ENCODE data around the gene PFKFB3.

PFKFB3 gene

DNA sequence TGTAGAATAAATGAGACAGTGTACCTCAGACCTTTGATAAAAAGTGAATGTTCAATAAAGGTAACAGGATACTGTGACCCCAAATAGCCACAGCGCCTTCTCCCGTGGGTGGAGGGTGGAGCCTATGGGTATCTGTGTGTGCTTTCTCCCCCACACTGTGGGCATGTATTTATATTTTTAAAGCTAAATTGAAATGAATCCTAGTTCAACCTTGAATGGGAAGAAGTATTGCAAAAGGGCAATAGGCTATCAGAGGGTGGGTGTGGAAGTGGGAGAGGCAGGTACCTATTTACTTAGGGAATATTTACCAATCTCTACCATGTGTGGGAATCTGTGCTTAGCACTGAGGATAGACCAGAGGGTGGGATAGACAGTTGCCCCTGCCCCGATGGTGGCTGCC is 68.9 kb downstream of the PFKFB3 start:
- no peak overlapping the region for H3K27ac ChIP-seq
- TF ChIP-seq, protein P1, sequence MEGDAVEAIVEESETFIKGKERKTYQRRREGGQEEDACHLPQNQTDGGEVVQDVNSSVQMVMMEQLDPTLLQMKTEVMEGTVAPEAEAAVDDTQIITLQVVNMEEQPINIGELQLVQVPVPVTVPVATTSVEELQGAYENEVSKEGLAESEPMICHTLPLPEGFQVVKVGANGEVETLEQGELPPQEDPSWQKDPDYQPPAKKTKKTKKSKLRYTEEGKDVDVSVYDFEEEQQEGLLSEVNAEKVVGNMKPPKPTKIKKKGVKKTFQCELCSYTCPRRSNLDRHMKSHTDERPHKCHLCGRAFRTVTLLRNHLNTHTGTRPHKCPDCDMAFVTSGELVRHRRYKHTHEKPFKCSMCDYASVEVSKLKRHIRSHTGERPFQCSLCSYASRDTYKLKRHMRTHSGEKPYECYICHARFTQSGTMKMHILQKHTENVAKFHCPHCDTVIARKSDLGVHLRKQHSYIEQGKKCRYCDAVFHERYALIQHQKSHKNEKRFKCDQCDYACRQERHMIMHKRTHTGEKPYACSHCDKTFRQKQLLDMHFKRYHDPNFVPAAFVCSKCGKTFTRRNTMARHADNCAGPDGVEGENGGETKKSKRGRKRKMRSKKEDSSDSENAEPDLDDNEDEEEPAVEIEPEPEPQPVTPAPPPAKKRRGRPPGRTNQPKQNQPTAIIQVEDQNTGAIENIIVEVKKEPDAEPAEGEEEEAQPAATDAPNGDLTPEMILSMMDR (conservative IDR thresholded peaks at IDR 0.05): no peak

GRCh38 chr10:6272126-6272525 is 69.4 kb downstream of the PFKFB3 start:
- TF ChIP-seq, protein P1 (conservative IDR thresholded peaks at IDR 0.05): no peak
- H3K27ac ChIP-seq: no peak overlapping the region

GRCh38 chr10:6273351-6273750 is 70.6 kb downstream of the PFKFB3 start:
- no peak overlapping the region for H3K27ac ChIP-seq
- TF ChIP-seq, protein P1 (conservative IDR thresholded peaks at IDR 0.05): no peak

DNA sequence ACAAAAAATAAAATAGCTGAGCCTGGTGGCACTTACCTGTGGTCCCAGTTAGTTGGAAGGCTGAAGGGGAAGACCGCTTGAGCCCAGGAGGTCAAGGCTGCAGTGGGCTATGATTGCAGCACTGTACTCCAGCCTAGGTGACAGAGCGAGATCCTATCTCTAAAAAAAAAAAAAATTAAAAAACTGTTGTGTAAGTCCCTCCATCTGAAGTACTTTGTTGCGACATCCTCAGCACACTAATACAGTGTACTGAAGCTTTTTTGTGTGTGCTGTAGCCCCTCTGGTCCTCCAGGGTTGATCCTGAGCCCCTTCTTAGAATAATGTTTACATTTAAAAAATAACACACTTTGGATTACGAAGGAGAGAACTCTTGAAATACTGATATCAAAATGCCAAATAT is 71.3 kb downstream of the PFKFB3 start:
- H3K27ac ChIP-seq: no peak overlapping the region
- TF ChIP-seq, protein P1 (conservative IDR thresholded peaks at IDR 0.05): no peak

- H3K27ac ChIP-seq: no peak overlapping the region
- TF ChIP-seq, protein P1 (conservative IDR thresholded peaks at IDR 0.05): no peak
Measured at GRCh38 chr10:6274484-6274883, 71.8 kb downstream of the PFKFB3 start.

GRCh38 chr10:6275022-6275997 is 72.6 kb downstream of the PFKFB3 start:
- H3K27ac ChIP-seq: no peak overlapping the region
- TF ChIP-seq, protein P1 (conservative IDR thresholded peaks at IDR 0.05): no peak

- H3K27ac ChIP-seq: no peak overlapping the region
- TF ChIP-seq, protein P1 (conservative IDR thresholded peaks at IDR 0.05): no peak
Measured at GRCh38 chr10:6276356-6276755, 73.6 kb downstream of the PFKFB3 start.

All from VCaP (cell line).